GM21529 (cell line): ENCODE data around the gene NFATC3.

Source experiments
- ATAC-seq: cut with Tn5 transposase; IDR thresholded peaks from one replicate; pipeline ENCODE4 v1.9.1; 2021; ENCODE audit not compliant: unreplicated experiment

The NFATC3 gene

GRCh38 chr16:68085259-68086071 is at the start of gene NFATC3:
TSS of gene NFATC3 (plus strand) at chr16:68085370. CDS start at chr16:68085682, 312 bp downstream.
- peak; percentile 51 for ATAC-seq

- ATAC-seq: no peak
These were observed 47.2 kb upstream of the NFATC3 start for GRCh38 chr16:68037841-68038597.

- ATAC-seq: peak; percentile 71
These were observed 44.5 kb upstream of the NFATC3 start for GRCh38 chr16:68040506-68041288.

GRCh38 chr16:68041783-68042182 is 43.4 kb upstream of the NFATC3 start:
- no peak for ATAC-seq

GRCh38 chr16:68046106-68046505 is 39.1 kb upstream of the NFATC3 start:
- no peak for ATAC-seq

- ATAC-seq: no peak
These were observed 37.2 kb upstream of the NFATC3 start for GRCh38 chr16:68047987-68048386.

GRCh38 chr16:68049449-68049848 is 35.7 kb upstream of the NFATC3 start:
- ATAC-seq: no peak

- ATAC-seq: no peak
These were observed 29.8 kb upstream of the NFATC3 start for GRCh38 chr16:68055395-68055794.

- ATAC-seq: no peak
These were observed 25.4 kb upstream of the NFATC3 start for GRCh38 chr16:68059804-68060203.

- ATAC-seq: no peak
These were observed 23.8 kb upstream of the NFATC3 start for GRCh38 chr16:68061396-68061795.

GRCh38 chr16:68062910-68063393 is 22.2 kb upstream of the NFATC3 start:
- no peak for ATAC-seq

GRCh38 chr16:68064791-68065365 is 20.3 kb upstream of the NFATC3 start:
- no peak for ATAC-seq

GRCh38 chr16:68065716-68066305 is 19.4 kb upstream of the NFATC3 start:
- ATAC-seq: no peak

GRCh38 chr16:68066763-68067162 is 18.4 kb upstream of the NFATC3 start:
- no peak for ATAC-seq

- ATAC-seq: no peak
These were observed 16.2 kb upstream of the NFATC3 start for GRCh38 chr16:68068926-68069325.

- no peak for ATAC-seq
These were observed 15.5 kb upstream of the NFATC3 start for GRCh38 chr16:68069511-68070248.

- ATAC-seq: no peak
These were observed 14.9 kb upstream of the NFATC3 start for GRCh38 chr16:68070249-68070730.

GRCh38 chr16:68070806-68071517 is 14.2 kb upstream of the NFATC3 start:
- ATAC-seq: no peak

GRCh38 chr16:68071518-68071901 is 13.7 kb upstream of the NFATC3 start:
- no peak for ATAC-seq
